ENCODE results near the gene MCRS1. TPM values are rescaled to one million over a fixed set of nuclear protein-coding genes. Genes with fewer than 3 reads are reported as not detected.
A peak's percentile ranks its signal among the peaks of the same experiment; 100 is the strongest.

MCRS1 gene
- total RNA-seq, 1 donor, result 47.5 TPM

GRCh38 chr12:49540229-49541139, 27.5 kb downstream of the MCRS1 start:
- no peak for DNase-seq (ENCODE audit: low read depth)
- TF ChIP-seq CTCF (IDR thresholded peaks at IDR 0.05; ENCODE audit: insufficient read depth, low read depth, low read length), result no peak
- no peak overlapping the region for H3K4me3 ChIP-seq (ENCODE audit: low read depth, low read length)

GRCh38 chr12:49539406-49540228, 28.3 kb downstream of the MCRS1 start:
- no peak overlapping the region for H3K4me3 ChIP-seq (ENCODE audit: low read depth, low read length)
- no peak for DNase-seq (ENCODE audit: low read depth)

GRCh38 chr12:49538510-49539403, 29.2 kb downstream of the MCRS1 start, which contains the start of gene KCNH3:
TSS of gene KCNH3 (plus strand) at chr12:49539030. CDS start at chr12:49539417, 387 bp downstream.
- H3K4me3 ChIP-seq (ENCODE audit: low read depth, low read length), result peak within 1 kb of the TSS; percentile 52
- peak; percentile 70 for DNase-seq (ENCODE audit: low read depth)
- TF ChIP-seq CTCF (IDR thresholded peaks at IDR 0.05; ENCODE audit: insufficient read depth, low read depth, low read length), result no peak

More at GRCh38 chr12:49539406-49540228, 28.3 kb downstream of the MCRS1 start:
- no peak for TF ChIP-seq CTCF (IDR thresholded peaks at IDR 0.05; ENCODE audit: insufficient read depth, low read depth, low read length)

GRCh38 chr12:49537752-49538509, 30.0 kb downstream of the MCRS1 start:
- peak overlapping the region; percentile 52 for H3K4me3 ChIP-seq (ENCODE audit: low read depth, low read length)
- no peak for TF ChIP-seq CTCF (IDR thresholded peaks at IDR 0.05; ENCODE audit: insufficient read depth, low read depth, low read length)
- no peak for DNase-seq (ENCODE audit: low read depth)

GRCh38 chr12:49537231-49537751, 30.7 kb downstream of the MCRS1 start:
- peak overlapping the region; percentile 26 for H3K4me3 ChIP-seq (ENCODE audit: low read depth, low read length)
- DNase-seq (ENCODE audit: low read depth), result no peak
- TF ChIP-seq CTCF (IDR thresholded peaks at IDR 0.05; ENCODE audit: insufficient read depth, low read depth, low read length), result no peak

Measured in fibroblast of villous mesenchyme (primary cell).